Caco-2 (cell line): ENCODE measurements around the gene SRRM4. TPM values are rescaled to one million over a fixed set of nuclear protein-coding genes. Genes with fewer than 3 reads are reported as not detected.

Source experiments
- BruUV-seq: library from RNA; stranded (reverse); fragments of 400-500 nt; replicated peaks from 2 replicates; lab custom pipeline; 2021; lab: Mats Ljungman, UMichigan
- CTCF ChIA-PET: fragments of 300-600 bp; sonication (Branson Sonifier 250); formaldehyde crosslinking; loops from one replicate; lab custom pipeline; 2022; ENCODE audit warnings: antibody characterized with exemption; lab: Charles Lee
- POLR2A ChIA-PET: fragments of 300-600 bp; sonication (Branson Sonifier 250); formaldehyde crosslinking; loops from one replicate; lab custom pipeline; 2022; ENCODE audit warnings: antibody characterized with exemption; lab: Charles Lee
- DNase-seq, 2 experiments: peaks; one replicate each; pipeline versions ENCODE4 v3.0.0 to v3.0.0-alpha.2; 2020 to 2022
- H3K27me3 ChIP-seq: replicated peaks from 2 replicates; pipeline ENCODE4 v1.6.0; 2011; ENCODE audit warnings: low read length; ENCODE audit not compliant: control insufficient read depth, insufficient read depth
- H3K36me3 ChIP-seq: 2 replicates; pipeline ENCODE4 v1.5.1; 2011; ENCODE audit warnings: low read length; ENCODE audit not compliant: control insufficient read depth, insufficient read depth
- H3K4me1 ChIP-seq: fragments of 250-450 bp; sonication (Bioruptor Pico); 2 replicates; pipeline ENCODE4 v1.5.1; 2020; ENCODE audit warnings: mild to moderate bottlenecking
- H3K4me3 ChIP-seq: 2 replicates; pipeline ENCODE4 v1.5.1; 2011; ENCODE audit warnings: low read depth, mild to moderate bottlenecking, control low read depth, low read length
- H3K9me3 ChIP-seq: fragments of 250-450 bp; sonication (Bioruptor Pico); 2 replicates; pipeline ENCODE4 v1.5.1; 2020; ENCODE audit warnings: mild to moderate bottlenecking, moderate library complexity
- H3K27ac Mint-ChIP-seq: one replicate; pipeline ENCODE4 v1.8.0; 2022; ENCODE audit warnings: mixed read lengths; ENCODE audit not compliant: unreplicated experiment
- H3K27me3 Mint-ChIP-seq: one replicate; pipeline ENCODE4 v1.8.0; 2022; ENCODE audit warnings: mixed read lengths; ENCODE audit not compliant: insufficient read depth, unreplicated experiment
- H3K36me3 Mint-ChIP-seq: one replicate; pipeline ENCODE4 v1.8.0; 2022; ENCODE audit warnings: mild to moderate bottlenecking, mixed read lengths; ENCODE audit not compliant: insufficient read depth, unreplicated experiment
- H3K4me1 Mint-ChIP-seq: one replicate; pipeline ENCODE4 v1.8.0; 2022; ENCODE audit warnings: low read depth, mixed read lengths; ENCODE audit not compliant: unreplicated experiment
- H3K4me3 Mint-ChIP-seq: one replicate; pipeline ENCODE4 v1.8.0; 2022; ENCODE audit warnings: mild to moderate bottlenecking, moderate library complexity, mixed read lengths; ENCODE audit not compliant: unreplicated experiment
- H3K9me3 Mint-ChIP-seq: one replicate; pipeline ENCODE4 v1.8.0; 2022; ENCODE audit warnings: mixed read lengths; ENCODE audit not compliant: unreplicated experiment
- CTCF ChIP-seq, 2 experiments: fragments of 200-600 bp in 1 of 2; IDR thresholded peaks; 1 replicate in 1 of 2; 2 replicates in 1 of 2; pipeline versions ENCODE4 v1.5.1 to v1.8.0; 2011 to 2022; ENCODE audit warnings: antibody characterized with exemption in 1 of 2, control low read depth in 1 of 2, inconsistent platforms in 1 of 2, low read depth in 1 of 2, low read length in 1 of 2, mild to moderate bottlenecking in 1 of 2, moderate library complexity in 1 of 2; ENCODE audit not compliant: insufficient read depth in 1 of 2, severe bottlenecking in 1 of 2, unreplicated experiment in 1 of 2
- intact Hi-C: fragments of 100-400 bp; cut with micrococcal nuclease; formaldehyde crosslinking; loops from one replicate; pipeline ENCODE4 v1.10.0; 2022; ENCODE audit not compliant: unreplicated experiment
- total RNA-seq: library from RNA; stranded (reverse); gene quantifications from 2 replicates; pipeline ENCODE4 v1.2.3, GENCODE V29; 2022

Gene SRRM4
- total RNA-seq, 1 experiment from 2014 or later, result not detected

GRCh38 chr12:119114294-119114693, 133.0 kb downstream of the SRRM4 start:
- no peak overlapping the region for H3K4me3 Mint-ChIP-seq
- TF ChIP-seq CTCF (IDR thresholded peaks at IDR 0.05; ENCODE audit: insufficient read depth in 1 of 2, low read depth in 1 of 2, low read length in 1 of 2, severe bottlenecking in 1 of 2, unreplicated experiment in 1 of 2), result no peak
- Histone ChIP-seq H3K4me3 (no peak overlapping the region), H3K4me1 (no peaks in the 10 kb centered on the region), H3K27me3 (no peaks in the 10 kb centered on the region), H3K36me3 (no peaks in the 10 kb centered on the region), H3K9me3 (no peaks in the 10 kb centered on the region)
- CTCF ChIA-PET, result interaction anchor here (0.7 kb wide), 1 partner anchor 139 kb away, joined by 10 read pairs; no protein-coding TSS in a partner anchor
- intact Hi-C loops, result no loop called here
- POLR2A ChIA-PET, result no interaction called here
- no TSS peak for BruUV-seq
- no peaks in the 10 kb centered on the region for H3K4me1 Mint-ChIP-seq
- DNase-seq, result no peak
- H3K27ac Mint-ChIP-seq, result no peak overlapping the region
- H3K9me3 Mint-ChIP-seq, result no peaks in the 10 kb centered on the region
- H3K36me3 Mint-ChIP-seq, result no peaks in the 10 kb centered on the region
- H3K27me3 Mint-ChIP-seq, result peaks cover 3% of the 10 kb centered on the region

GRCh38 chr12:119115296-119115905, 134.1 kb downstream of the SRRM4 start:
- Histone ChIP-seq H3K9me3 (no peaks in the 10 kb centered on the region), H3K4me1 (no peaks in the 10 kb centered on the region), H3K4me3 (no peak overlapping the region), H3K27me3 (no peaks in the 10 kb centered on the region), H3K36me3 (no peaks in the 10 kb centered on the region)
- CTCF ChIA-PET, result no interaction called here
- DNase-seq, result peak in 1 of 2 experiments; percentile 67
- no TSS peak for BruUV-seq
- TF ChIP-seq CTCF (IDR thresholded peaks at IDR 0.05; ENCODE audit: insufficient read depth in 1 of 2, low read depth in 1 of 2, low read length in 1 of 2, severe bottlenecking in 1 of 2, unreplicated experiment in 1 of 2), result peak; percentile 74 to 86
- Mint-ChIP-seq H3K9me3 (no peaks in the 10 kb centered on the region), H3K4me1 (no peaks in the 10 kb centered on the region), H3K4me3 (no peak overlapping the region), H3K36me3 (no peaks in the 10 kb centered on the region), H3K27me3 (peaks cover 7% of the 10 kb centered on the region), H3K27ac (no peak overlapping the region)
- POLR2A ChIA-PET, result no interaction called here
- intact Hi-C loops, result loop anchor here (1.0 to 5.0 kb wide), 3 partner anchors 62 to 430 kb away; partner anchors contain the start of gene HSPB8

GRCh38 chr12:119117936-119118335, 136.6 kb downstream of the SRRM4 start:
- no peaks in the 10 kb centered on the region for H3K4me1 ChIP-seq
- no peak overlapping the region for H3K4me3 Mint-ChIP-seq
- peaks cover 7% of the 10 kb centered on the region for H3K27me3 Mint-ChIP-seq
- POLR2A ChIA-PET, result no interaction called here
- no peaks in the 10 kb centered on the region for H3K9me3 Mint-ChIP-seq
- TF ChIP-seq CTCF (IDR thresholded peaks at IDR 0.05; ENCODE audit: insufficient read depth in 1 of 2, low read depth in 1 of 2, low read length in 1 of 2, severe bottlenecking in 1 of 2, unreplicated experiment in 1 of 2), result no peak
- H3K36me3 Mint-ChIP-seq, result no peaks in the 10 kb centered on the region
- intact Hi-C loops, result loop anchor here (5.0 kb wide), 1 partner anchor 59 kb away; the partner anchor contains the start of gene HSPB8
- H3K4me3 ChIP-seq, result no peak overlapping the region
- H3K9me3 ChIP-seq, result no peaks in the 10 kb centered on the region
- no TSS peak for BruUV-seq
- DNase-seq, result no peak
- no peak overlapping the region for H3K27ac Mint-ChIP-seq
- CTCF ChIA-PET, result no interaction called here
- no peaks in the 10 kb centered on the region for H3K4me1 Mint-ChIP-seq
- no peaks in the 10 kb centered on the region for H3K36me3 ChIP-seq
- no peaks in the 10 kb centered on the region for H3K27me3 ChIP-seq
